Measurements from ENCODE around the gene LRRC52.
A peak's percentile ranks its signal among the peaks of the same experiment; 100 is the strongest.

Gene LRRC52

DNA sequence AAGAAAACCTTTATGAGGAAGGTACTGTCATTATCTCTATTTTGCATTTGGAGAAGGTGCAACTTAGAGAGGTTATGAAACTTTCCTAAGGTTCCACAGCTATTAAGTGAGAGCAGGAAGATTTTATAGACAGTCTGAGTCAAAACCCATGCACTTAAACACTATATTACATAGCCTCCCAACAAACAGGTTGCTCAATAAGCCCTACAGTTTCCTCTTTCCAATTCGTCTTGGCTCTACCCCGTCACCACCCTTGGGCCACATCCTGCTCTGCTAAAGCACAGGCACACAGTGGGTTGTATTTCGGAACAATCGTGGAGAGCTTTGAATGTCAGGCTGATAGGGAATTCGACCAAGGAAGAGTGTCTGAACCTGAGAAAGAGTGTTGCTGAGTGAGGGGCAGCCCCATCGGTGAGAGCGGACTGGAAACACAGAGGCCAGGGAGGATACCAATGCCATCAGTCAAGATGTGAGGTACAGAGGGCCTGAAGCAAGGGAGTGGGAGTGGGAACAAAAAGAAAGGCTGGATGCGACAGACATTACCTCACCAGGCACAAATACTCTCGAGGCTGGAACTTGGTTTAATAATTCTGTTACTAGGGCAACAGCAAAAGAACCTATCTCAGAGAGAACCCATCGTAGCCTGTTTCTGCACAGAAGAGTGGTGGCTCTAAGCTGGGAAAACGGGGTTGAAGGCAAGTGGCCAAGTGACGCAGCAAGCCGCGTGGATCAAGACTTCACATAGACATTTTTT is 6.3 kb upstream of the LRRC52 start:
- TF ChIP-seq CTCF (conservative IDR thresholded peaks at IDR 0.05; ENCODE audit: low read length) = no peak
- DNase-seq (ENCODE audit: low read depth) = no peak
- H3K4me3 ChIP-seq (ENCODE audit: low read length) = no peak overlapping the region

- H3K4me3 ChIP-seq (ENCODE audit: low read length) = no peak overlapping the region
- peak; percentile 8 for DNase-seq (ENCODE audit: low read depth)
- TF ChIP-seq CTCF (conservative IDR thresholded peaks at IDR 0.05; ENCODE audit: low read length) = no peak
Measured at GRCh38 chr1:165539306-165539705, 4.5 kb upstream of the LRRC52 start.

- DNase-seq (ENCODE audit: low read depth) = no peak
- no peak for TF ChIP-seq CTCF (conservative IDR thresholded peaks at IDR 0.05; ENCODE audit: low read length)
- no peak overlapping the region for H3K4me3 ChIP-seq (ENCODE audit: low read length)
Measured at GRCh38 chr1:165539908-165540307, 3.9 kb upstream of the LRRC52 start.

DNA sequence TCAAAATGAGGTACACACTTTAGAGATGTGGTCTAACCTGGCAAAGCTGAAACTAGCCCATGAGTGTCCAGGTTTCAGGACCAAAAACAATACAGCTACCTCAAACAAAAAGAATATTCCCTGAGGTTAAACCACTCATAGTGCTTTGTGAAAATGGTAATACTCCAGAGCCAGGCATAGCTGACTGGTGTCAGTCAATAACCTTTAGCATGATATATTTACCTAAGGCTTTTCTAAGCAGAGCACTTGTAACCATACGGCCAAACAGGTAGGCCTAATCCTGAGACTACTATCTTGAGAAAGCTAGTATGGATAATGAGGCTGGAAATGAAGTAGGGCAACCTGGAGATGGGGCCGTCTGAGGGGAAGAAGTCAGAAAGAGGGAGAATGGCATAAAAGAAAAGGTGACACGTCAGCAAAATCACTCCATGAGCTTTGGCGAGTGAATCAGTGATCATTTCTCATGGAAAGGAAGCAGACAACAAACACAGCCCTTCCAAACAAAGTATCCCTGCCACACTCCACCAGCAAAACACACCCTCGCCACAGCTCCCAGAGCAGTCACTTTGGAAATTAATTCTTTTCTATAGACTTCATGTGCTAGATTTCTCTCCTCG is 1.7 kb upstream of the LRRC52 start:
- H3K4me3 ChIP-seq (ENCODE audit: low read length) = no peak overlapping the region
- no peak for DNase-seq (ENCODE audit: low read depth)
- no peak for TF ChIP-seq CTCF (conservative IDR thresholded peaks at IDR 0.05; ENCODE audit: low read length)

DNA sequence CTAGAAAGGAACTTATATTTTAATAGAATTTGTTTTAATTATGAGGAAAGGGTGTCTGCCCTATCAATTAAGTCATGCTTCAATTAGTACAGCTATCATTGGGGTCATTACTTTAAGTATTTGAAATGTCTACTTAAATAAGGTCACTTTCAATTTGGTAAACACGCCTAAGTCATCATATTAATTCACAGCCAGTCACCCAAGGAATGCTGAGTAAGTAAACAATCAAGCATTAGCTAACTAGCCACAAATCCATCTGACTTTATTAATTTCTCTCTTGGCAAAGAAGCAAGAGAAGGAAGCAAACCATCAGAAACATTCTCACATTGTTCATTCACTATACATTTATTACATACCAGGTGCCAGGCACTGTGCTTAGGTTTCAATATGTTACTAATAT is 1.2 kb upstream of the LRRC52 start:
- DNase-seq (ENCODE audit: low read depth) = no peak
- no peak overlapping the region for H3K4me3 ChIP-seq (ENCODE audit: low read length)
- no peak for TF ChIP-seq CTCF (conservative IDR thresholded peaks at IDR 0.05; ENCODE audit: low read length)

DNA sequence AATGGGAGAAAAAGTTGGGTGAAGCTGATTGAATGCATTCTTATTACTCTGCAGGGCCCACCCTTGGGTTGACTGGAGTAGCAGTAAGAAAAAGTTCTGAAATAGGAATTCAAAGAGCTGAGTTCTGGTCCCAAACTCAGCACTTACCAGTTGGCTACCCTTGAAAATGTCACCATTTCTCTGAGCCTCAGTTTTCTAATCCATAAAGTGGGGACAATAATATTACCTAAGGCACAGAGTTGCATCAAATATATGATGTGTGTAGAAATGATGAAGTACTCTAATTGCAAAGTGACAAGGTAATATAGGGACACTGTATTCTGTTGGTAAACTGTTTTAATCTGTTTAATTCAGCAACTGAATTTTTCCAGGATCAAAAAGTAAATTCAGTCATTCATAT is 1.2 kb downstream of the LRRC52 start:
- DNase-seq (ENCODE audit: low read depth) = no peak
- no peak for TF ChIP-seq CTCF (conservative IDR thresholded peaks at IDR 0.05; ENCODE audit: low read length)
- H3K4me3 ChIP-seq (ENCODE audit: low read length) = no peak overlapping the region

DNA sequence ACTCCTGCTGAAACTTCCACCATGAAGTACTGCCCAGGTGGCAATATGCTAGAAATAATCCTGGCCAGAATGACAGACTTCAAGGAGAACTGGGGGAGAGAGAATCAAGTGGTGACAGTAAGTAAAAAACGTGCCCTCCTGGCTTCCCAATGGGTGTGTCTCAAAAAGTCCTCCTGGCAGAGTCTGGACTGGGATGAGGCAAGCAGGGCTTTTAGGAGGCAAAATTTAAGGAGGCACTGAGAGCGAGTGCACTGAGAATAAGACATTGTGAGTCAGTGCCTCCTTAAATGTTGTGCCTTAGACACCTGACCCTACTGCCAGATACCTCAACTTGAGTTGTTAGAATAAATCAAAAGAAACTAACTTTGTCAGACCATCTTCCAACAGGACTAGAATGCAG is 2.2 kb downstream of the LRRC52 start:
- no peak for TF ChIP-seq CTCF (conservative IDR thresholded peaks at IDR 0.05; ENCODE audit: low read length)
- DNase-seq (ENCODE audit: low read depth) = no peak
- no peak overlapping the region for H3K4me3 ChIP-seq (ENCODE audit: low read length)

Measured in AG10803 (cell line).